ENCODE data around the gene CLCN6.
A peak's percentile ranks its signal among the peaks of the same experiment; 100 is the strongest.

The CLCN6 gene

DNA sequence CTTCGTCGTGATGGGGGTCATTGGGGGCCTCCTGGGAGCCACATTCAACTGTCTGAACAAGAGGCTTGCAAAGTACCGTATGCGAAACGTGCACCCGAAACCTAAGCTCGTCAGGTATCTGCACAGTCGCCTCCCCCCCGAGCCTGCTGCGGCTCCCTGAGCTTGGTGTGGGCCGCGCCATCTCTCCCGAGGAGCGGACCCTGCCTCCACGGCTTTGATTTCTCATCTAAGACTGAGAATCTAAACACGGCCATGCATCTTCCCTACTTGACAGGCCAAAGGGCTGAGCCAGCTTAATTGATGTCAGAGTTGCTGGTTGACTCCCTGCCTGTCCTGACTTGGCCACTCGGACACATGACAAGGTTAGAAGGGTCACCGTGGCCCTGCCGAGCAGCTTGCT, 22.5 kb downstream of the CLCN6 start:
- DNase-seq (ENCODE audit: low read depth), result no peak

GRCh38 chr1:11831945-11832725, 26.1 kb downstream of the CLCN6 start:
- no peak for DNase-seq (ENCODE audit: low read depth)

GRCh38 chr1:11833497-11833896, 27.5 kb downstream of the CLCN6 start:
- DNase-seq (ENCODE audit: low read depth), result no peak

- no peak for DNase-seq (ENCODE audit: low read depth)
These were observed 27.9 kb downstream of the CLCN6 start for GRCh38 chr1:11833900-11834299.

- no peak for DNase-seq (ENCODE audit: low read depth)
These were observed 29.6 kb downstream of the CLCN6 start for GRCh38 chr1:11835441-11836225.

DNA sequence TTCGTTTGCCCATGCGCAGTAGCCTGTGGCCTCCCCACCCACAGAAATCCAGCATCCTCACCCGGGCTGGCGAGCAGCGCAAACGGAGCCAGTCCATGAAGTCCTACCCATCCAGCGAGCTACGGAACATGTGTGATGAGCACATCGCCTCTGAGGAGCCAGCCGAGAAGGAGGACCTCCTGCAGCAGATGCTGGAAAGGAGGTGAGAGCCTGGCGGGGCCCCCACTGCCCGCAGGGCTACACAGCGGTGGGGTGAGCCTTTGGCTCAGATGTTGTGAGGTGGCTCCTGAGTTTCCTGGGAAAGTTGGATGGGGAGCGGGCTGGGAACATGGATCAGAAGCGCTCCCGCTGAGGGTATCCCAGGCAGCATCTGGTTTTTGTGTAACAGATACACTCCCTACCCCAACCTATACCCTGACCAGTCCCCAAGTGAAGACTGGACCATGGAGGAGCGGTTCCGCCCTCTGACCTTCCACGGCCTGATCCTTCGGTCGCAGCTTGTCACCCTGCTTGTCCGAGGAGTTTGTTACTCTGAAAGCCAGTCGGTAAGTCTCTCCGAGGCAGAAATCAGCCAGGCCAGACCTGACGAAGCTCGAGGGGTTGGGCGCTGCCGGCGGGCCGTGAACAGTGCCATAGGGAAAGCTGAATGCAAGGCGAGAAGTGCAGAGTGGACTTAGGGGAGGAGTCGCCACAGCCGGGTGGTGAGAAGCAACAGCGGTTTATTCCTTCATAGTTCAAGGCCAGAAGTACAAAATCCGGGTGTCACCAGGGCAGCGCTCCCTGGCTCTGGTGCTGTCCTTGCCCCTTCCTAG, 31.2 kb downstream of the CLCN6 start:
- DNase-seq (ENCODE audit: low read depth), result no peak

DNA sequence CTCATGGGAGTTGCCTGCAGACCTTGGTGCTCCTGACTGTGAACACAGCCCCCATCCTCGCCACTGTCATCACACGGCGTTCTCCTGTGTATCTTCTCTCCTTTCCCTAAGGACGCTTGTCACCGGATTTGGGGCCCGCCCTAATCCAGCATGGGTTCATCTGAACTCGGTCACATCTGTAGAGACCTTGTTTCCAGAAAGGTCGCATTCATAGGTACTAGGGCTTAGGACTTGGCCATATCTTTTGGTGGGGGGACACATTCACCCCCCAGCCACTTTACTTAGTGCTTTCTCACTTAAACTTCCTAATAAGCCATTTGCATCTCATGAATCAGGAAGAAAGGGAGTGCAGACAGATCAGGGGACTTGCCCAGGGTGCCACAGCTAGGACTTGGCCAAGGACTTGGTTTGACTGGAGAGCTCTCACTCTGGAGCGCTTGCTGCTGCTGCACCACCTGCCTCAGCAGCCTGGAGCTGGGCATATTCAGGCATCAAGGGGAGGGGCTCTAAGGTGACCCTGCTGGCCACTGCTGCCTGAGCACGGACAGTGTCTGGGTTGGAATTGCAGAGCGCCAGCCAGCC, 31.9 kb downstream of the CLCN6 start:
- no peak for DNase-seq (ENCODE audit: low read depth)

GRCh38 chr1:11838349-11839272, 32.6 kb downstream of the CLCN6 start:
- peak; percentile 19 for DNase-seq (ENCODE audit: low read depth)

- DNase-seq (ENCODE audit: low read depth), result no peak
These were observed 34.0 kb downstream of the CLCN6 start for GRCh38 chr1:11839727-11840705.

DNA sequence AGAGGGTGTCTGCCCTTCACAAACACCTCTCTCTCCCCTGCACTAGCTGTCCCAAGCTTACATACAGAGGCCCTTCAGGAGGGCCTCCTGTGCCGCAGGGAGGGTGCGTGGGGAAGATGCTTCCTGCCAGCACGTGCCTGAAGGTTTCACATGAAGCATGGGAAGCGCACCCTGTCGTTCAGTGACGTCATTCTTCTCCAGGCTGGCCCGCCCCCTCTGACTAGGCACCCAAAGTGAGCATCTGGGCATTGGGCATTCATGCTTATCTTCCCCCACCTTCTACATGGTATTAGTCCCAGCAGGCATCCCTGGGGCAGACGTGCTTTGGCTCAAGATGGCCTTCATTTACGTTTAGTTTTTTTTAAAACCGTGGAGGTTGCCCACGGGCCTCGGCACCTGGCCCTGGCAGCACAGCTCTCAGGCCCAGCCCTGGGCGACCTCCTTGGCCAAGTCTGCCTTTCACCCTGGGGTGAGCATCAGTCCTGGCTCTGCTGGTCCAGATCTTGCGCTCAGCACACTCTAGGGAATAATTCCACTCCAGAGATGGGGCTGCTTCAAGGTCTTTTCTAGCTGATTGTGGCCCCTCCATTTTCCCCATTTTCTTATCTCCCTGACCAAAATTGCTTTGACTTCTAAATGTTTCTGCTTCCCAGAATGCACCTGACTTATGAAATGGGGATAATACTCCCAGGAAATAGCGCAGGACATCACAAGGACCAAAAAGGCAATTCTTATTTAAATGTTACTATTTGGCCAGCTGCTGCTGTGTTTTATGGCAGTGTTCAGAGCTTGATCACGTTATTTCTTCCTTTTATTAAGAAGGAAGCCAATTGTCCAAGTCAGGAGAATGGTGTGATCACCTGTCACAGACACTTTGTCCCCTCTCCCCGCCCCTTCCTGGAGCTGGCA, 35.5 kb downstream of the CLCN6 start:
- DNase-seq (ENCODE audit: low read depth), result no peak

- DNase-seq (ENCODE audit: low read depth), result no peak
These were observed 36.4 kb downstream of the CLCN6 start for GRCh38 chr1:11842154-11843041.

DNA sequence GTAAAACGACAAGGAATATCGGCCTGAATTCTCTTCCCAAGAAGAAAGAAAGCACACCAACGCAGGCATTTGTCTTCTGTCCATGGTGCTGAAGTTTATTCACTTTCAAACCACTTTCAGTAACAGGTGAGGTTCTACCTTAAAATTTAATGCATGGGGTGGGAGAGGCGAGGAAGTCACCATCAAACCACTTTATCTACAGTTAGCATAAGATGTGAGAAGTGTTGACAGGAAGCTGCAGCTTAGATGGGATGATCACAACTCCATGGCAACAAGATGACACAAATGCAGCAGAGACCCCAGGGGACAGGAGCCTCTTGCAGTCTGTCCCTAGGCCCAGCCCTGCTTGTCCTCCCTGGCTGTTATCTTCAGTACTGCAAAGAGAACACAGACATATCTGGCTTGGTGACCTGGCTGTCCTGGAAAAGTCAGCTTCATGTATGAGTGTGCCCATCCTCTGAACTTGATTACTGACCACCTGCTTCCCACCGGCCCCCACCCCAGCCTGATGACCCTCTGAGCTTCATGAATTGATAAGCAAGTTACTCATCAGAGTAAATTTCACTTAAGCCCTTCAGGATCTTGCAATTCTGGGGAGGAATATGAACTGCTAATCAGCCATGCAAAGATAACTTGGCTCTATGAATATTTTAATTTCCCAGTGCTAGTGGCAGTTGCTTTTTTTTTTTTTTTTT, 39.8 kb downstream of the CLCN6 start:
- DNase-seq (ENCODE audit: low read depth), result no peak

DNA sequence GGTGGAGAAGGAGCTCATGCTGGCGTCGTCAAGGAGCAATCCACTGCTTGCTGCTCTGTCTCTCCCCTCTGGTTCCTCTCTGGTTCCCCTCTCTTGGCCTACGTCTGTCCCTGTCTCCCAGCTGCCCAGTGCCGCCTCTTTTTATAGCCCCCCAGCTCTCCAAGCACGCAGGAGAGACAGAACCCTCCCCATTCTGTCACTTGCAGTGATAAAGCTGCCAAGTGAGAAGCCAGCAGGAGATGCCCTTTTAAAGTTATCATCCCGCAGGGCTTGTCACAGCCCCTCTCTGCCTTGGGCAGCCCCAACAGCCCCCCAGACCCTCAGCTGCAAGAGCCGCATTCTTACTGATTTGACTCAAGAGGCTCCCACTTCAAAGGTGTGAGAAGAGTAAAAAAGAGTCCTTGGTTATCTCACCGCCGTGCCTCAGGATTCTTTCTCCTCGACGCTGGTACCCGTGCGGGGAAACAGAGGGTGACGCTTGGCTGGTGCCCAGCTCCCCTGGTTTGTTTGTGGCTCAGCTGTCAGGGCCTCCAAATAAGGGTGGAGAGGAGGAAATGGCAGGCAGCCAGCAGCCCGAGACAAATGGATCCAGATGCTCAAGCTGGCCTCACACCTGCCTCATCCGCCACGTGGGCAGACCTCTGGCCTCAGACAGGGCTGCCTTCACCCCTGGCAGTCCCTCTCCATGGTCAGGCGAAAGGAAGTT, 41.8 kb downstream of the CLCN6 start, which contains the start of gene NPPA:
TSS of gene NPPA (minus strand) at position 117 of the 706 bp plus-strand sequence. CDS start at position 18, 99 bp downstream.
- DNase-seq (ENCODE audit: low read depth), result no peak

DNA sequence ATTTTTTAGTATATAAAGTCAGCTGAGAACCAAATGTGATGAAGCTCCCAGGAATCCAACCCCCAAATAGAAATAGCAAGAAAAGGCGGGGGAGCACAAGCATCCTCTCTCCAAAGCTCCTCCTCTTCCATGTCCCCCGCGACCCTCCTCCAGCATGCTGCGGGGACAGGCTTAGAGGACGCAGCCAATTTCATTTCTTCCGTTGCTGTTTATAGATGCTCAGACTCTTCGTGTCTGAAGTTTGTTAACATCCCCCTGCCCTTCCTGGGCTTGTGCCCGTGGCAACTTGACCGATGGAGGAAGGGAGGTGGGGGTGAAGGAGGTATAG, 42.3 kb downstream of the CLCN6 start:
- no peak for DNase-seq (ENCODE audit: low read depth)

- no peak for DNase-seq (ENCODE audit: low read depth)
These were observed 44.2 kb downstream of the CLCN6 start for GRCh38 chr1:11850156-11850555.

GRCh38 chr1:11851180-11851579, 45.2 kb downstream of the CLCN6 start:
- no peak for DNase-seq (ENCODE audit: low read depth)

- no peak for DNase-seq (ENCODE audit: low read depth)
These were observed 48.5 kb downstream of the CLCN6 start for GRCh38 chr1:11854519-11854918.

Data from stromal cell of bone marrow (primary cell).